ENCODE data around the gene SLCO1B1.

- TF ChIP-seq POLR2AphosphoS5 (IDR thresholded peaks at IDR 0.05; ENCODE audit: low read depth, low read length) (no peak), TAF1 (IDR thresholded peaks at IDR 0.05; ENCODE audit: borderline replicate concordance, insufficient read depth, low read length) (no peak)
Observed at GRCh38 chr12:21239866-21240265, 108.9 kb downstream of the SLCO1B1 start.

Measured in PFSK-1 (cell line).